GM21576 (cell line): ENCODE measurements around the gene PRKAG2.
"Not testable (repeated sequence)": the region's sequence is repeated elsewhere in the genome, so short reads cannot be mapped to it uniquely, and the experiment has no call there.

Experiments used
- ATAC-seq: cut with Tn5 transposase; IDR thresholded peaks from one replicate; pipeline ENCODE4 v1.9.1; 2021; ENCODE audit warnings: mild to moderate bottlenecking, moderate library complexity; ENCODE audit not compliant: unreplicated experiment

Gene PRKAG2

DNA sequence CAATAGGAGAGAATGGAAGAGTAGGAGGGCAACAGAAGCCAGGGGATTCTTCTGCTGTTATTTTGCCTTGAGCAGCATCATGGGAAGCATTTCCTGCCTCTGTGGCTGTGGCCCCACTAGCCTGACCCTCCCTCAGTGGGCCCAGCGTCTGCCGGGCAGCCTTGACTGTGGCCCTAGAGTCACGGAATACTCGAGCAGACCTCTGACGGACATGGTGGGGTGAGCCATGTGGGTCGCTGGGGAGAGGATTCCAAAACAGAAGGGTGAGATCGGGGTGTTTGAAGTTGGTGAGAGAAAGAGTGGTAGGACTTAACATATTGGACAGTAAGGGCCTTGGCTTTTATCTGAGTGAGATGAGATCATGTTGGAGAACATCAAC lies 8.3 kb upstream of the PRKAG2 start:
- ATAC-seq: no peak

DNA sequence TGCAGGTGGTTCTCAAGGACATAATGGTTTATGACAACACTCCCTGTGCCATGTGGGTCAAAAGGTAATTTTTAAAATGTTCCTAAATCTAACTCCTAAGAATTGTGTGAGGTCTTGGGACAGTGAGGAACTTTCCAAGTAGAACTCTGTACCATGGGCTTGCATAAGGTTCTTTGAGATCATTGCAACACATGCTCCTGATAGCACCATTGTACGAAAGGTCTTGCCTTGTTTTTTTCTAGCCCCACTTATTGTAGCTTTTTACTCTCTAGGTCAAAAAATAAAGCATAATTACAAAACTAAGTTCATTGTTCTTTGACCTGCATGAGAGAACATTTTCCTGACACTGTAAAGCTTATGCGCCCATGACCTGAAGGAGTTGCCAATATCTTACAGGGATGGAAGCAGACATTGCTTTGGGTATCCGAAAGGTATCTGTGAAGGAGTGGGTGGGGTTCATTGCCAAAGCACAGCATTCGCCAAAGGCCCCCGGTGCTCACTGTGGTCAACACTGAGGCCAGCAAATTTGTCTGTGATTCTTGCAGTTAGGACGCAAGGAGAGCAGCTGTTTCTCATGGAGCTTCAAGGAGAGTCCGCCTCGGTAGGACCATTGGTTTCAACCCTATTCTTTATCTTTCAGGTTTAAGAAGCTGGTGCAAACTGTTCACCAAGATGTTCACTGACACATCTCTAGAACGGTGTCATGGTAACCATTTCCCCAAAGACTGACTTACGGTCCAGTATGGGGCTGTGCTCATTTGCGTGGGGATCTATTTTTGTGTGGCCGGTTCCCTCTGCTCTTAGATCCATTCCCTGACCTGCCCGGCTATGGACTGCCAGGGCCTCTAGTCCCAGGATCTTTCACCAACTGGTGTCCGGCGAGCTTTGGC lies 7.6 kb upstream of the PRKAG2 start:
- peak; percentile 46 for ATAC-seq

DNA sequence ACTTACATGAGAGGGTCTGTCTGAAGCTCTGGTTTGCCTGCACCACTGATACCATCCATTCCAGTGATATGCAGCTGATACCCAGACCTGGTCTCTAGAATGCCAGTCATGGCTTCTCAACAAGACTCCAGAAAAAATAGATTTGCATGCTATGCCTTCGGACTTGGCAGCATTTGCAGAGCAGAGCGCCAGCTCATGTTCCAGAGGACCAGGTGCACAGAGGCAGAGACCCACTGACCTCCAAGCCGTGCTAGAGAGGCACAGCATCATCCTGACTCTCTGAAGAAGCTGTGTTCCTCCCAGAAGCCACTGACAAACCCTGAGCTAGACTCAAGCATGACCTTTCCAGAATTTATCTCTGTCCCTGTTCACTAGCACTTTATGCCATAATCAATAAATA lies 6.9 kb upstream of the PRKAG2 start:
- ATAC-seq: no peak

DNA sequence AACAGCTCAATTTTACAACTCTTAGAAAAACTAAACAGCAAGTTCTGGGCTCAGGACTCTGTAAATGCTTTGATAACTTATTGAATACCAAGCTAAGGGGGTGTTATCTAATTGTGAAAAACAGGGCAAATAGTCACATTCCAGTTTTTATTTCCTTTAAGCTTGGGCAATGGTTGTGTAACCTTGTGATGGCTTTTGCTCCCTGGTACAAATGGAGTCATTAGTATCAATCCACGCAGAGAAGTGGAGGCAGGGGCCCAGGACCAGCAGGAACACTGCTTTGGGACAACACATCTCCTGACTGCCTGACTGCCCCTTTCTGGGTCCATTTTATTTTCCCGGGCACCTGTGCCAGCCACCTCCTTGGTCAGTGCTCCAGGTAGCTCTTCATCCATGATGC lies 5.8 kb upstream of the PRKAG2 start:
- ATAC-seq: no peak

GRCh38 chr7:151880688-151881087 lies 3.8 kb upstream of the PRKAG2 start:
- no peak for ATAC-seq

DNA sequence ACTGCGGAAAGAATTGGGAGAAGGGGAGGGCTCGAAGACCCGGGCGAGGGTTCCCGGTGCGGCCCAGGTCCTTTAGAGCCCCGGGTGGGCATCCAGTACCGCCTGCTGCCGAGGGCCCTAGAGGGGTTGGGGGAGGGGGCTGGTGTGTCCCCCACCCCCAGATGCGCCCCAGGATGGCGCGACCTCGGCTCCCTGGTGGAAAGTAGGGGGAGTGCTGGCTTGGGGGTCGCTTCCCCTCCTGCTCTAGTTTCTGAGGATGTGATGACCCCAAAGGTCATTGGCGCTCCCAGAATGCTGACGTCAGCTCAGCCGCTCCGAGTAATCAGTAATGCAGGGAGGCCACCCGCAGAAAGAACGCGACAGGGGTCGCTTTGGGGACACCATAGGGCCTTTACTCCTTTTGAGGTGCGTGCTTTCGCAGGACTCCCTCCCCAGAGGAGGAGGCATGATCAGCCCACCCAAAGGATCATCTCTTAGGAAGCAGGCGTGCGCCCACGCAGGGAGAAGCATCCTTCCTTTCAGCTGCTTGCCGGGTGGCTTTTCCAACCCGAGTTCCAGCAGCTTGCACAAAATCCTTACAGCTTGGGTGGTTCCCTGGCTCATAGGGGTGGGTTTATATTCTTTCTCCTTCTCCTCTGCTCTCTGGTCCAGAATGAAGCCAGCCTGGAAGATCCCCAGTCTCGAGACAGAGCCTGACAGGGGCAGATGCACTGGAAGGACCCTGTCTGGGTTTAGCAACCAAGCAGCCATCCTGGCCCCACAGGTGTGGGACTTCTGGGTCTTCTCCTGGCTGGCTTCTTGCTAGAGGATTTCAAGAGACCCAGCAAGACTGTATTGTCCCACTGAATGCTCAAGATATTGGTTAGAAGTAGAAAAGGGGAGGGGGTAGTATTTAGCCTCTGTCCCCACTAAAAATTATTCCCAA lies 1.3 kb upstream of the PRKAG2 start:
- ATAC-seq: no peak

DNA sequence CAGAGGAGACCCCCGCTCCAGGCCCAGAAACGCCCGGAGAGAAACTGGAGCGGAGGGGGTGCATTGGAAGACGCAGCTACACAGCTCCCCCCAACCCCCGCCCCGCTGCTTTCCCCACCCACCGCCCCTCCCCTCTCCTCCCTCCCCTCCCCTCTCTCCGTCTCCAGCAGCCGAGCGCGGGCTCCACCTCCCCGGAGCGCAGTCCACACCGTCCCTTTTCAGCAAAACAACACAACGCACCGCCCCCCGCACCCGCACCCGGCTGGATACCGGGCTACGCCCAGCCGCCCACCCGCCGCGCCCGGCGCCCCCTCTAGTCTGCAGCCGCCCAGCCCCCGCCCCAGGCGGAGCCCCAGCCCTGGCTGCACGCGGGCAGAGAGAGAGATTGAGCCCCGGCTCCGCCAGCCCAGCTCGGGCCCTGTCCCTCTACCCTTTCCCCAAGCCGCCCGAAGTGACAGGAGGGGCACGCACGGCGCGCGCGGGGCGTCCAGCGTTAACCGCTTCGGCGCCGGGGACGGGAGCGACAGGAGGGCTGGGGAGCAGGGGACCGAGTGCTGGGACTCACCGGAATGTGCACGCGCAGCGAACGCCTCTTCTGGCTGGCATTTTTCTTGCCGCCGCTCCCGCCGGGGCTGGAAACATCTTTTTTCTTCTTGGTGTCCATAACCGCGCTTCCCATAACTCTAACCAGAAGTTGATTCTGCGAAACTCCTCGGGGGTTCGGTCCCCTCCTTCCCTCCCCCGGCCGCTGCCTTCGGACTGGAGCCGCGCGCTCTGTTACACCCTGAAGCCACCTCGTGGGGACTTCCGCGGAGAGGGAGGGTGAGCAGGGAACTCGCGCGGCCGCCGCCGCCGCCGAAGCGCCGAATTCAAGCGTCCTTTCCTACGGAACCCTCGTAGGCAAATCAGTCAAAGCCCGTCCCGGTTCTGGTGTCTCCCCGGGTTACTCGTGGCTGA lies 695 bp downstream of the PRKAG2 start:
- no peak for ATAC-seq

DNA sequence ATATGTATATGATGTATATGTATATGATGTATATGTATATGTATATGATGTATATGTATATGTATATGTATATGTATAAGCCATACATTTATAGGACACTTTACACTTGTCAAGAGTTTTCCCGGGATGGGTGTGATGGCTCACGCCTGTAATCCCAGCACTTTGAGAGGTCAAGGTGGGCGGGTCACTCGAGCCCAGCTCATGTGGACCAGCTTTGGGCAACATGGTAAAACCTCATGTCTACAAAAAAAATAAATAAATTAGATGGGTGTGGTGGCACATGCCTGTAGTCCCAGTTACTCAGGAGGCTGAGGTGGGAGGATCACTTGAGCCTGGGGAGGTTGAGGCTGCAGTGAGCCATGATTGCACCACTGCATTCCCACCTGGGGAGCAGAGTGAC lies 2.4 kb downstream of the PRKAG2 start:
- not testable (repeated sequence) for ATAC-seq

GRCh38 chr7:151873402-151873965 lies 3.4 kb downstream of the PRKAG2 start:
- no peak for ATAC-seq

DNA sequence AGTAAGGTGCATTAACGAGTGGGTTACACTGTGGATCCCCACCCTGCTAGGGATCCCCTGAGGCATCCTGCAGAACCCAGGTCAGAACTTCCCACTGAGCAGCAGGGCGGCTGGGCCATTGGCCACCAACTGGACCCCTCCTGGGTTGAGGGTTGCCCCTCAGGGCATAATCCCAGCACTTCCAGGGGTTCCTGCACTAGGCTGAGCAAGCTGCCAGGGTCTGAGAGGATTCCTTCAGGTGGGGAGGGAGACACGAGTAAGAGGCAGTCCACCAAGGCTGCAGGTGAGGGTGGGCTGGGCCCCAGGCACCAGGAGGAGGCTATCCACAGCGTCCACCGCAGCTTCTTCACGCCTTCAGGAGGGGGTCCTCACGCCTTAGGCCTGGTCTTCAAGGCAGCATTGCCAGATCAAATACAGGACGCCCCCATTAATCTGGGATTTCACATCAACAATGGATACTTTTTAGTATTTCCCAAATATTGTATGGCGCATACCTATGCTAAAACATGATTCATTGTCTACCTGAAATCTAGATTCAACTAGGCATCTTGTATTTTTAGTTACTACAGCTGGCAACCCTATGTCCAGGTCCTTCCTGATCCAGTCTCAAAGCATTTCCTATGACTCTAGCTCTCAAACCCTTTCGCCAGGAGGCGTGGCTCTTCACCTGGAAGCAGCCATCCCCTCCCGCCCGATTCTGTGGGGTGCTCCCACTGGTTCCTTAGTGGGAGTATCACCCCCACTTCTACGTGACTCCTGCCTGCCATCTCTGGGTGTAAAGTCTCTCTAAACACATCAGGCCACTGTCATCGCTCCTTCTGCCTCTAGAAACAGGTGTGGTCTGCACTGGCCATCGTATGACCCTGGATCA lies 4.1 kb downstream of the PRKAG2 start:
- no peak for ATAC-seq

DNA sequence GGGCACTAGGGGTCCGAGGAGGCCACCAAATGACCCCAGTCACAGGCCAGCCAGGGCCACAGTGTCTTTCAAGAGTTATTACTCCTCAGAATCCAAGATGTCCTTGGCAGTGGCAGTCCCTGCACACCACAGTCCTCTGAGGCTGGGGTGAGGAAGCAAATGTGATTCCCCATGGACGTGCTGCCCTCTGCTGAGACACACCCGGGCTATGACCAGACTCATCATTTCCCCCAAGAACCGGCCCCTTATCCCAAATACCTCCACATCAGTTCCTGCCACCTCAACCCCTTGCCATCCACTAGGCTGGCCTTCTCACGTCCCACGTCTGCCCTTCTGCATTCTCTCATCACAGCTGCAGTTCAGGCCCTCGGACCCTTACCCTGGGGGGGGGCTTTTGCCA lies 5.0 kb downstream of the PRKAG2 start:
- no peak for ATAC-seq

DNA sequence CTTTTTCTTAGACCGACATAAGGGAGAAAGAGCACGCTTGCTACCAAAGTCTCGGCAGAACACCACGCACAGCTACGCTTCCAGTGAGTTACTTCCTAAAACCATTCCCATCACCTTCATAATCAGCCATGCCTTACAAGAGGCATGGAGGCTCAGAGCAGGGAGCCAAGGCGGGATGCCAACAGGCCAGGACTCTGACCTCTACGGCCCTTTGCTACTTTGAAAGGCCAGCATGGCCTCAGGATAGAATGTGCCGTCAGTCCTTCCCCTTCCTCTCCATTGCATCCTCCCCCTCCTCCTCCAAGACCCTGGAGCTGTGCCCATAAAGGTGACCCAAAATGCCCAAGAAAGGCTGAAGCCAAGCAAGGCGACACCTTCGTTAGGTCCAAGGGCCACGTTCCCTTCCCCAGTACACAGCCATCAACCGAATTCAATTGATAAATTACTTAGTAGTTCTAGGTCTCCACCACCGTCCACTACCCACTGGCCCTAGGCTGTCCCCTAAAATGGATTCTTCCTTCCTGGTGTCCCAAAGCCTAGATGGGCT lies 5.7 kb downstream of the PRKAG2 start:
- ATAC-seq: no peak

DNA sequence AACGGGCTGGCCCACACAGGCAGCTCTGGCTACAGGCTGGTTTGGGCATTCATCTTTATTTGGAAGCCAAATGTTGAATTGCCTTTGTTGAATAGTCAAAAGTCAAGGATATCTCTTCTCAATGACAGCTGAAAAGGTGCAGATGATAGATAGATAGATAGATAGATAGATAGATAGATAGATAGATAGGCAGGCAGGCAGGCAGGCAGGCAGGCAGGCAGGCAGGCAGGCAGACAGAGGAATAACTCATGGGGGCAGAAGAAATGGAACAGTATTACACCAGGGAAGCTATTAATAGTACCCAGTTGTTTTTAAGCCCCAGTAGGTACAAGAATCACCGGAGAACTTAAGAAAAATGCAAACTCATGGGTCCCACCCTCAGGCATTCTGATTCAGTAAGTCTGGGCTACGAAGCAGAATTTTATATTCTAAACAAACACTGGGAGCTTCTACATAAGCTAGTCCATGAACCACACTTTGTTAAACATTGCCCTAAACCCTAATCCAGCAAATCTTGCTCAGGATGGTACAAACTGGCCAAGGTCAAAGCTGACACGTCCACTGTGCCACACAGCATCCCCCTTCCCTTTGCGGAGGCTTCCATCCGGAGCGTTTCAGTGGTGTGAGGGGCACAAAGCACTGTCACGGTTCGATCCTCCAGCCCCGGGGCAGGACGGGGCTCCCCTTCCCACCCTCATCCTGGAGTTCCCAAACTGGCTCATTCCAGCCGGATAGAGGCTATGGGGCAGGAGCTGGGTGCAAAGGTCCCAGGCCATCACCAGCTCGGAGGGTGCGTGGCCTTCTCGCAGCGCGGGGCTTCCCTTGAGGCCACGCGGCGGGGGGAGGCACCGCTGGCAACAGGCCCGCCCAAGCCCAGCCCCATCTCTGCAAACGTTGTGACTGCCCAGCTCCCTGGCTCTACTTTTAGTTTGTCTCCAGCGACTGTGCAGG lies 6.7 kb downstream of the PRKAG2 start:
- ATAC-seq: no peak

DNA sequence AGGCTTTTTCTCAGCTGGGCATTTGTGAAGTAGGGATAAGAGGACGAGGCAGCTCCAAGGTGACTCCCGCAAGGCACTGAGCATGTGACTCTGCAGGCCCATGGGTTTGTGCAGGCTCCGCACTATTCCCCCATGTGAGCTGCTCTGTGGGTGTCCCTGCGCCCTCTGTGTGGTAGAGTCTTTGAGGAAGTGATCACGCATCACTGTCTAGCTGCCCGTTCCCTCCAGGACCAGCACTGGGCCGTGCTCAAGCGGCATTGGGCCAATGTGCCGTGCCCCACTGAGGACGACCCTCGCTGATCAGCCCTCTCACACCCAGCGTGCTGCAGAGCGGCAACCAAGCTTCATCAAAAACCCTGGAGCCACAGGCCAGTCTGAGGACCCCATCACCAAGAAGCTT lies 7.5 kb downstream of the PRKAG2 start:
- no peak for ATAC-seq

- ATAC-seq: no peak
Observed at GRCh38 chr7:151869109-151869428, 7.8 kb downstream of the PRKAG2 start.

GRCh38 chr7:151868396-151869108 lies 8.4 kb downstream of the PRKAG2 start:
- ATAC-seq: no peak

GRCh38 chr7:151867912-151868311 lies 9.0 kb downstream of the PRKAG2 start:
- no peak for ATAC-seq
